GM23338 (cell line): Measurements from ENCODE around the gene ZCCHC24.

Experiments used
- CREB1 ChIP-seq: fragments of 250-450 bp; sonication (Bioruptor Pico); IDR thresholded peaks from 2 replicates; pipeline ENCODE4 v1.5.0; 2020; ENCODE audit warnings: low read depth, mild to moderate bottlenecking, moderate library complexity
- EZH2 ChIP-seq: fragments of 200-600 bp; sonication (generic); IDR thresholded peaks from one replicate; pipeline ENCODE4 v1.8.0; 2017; ENCODE audit warnings: antibody characterized with exemption, mild to moderate bottlenecking, low read depth; ENCODE audit not compliant: unreplicated experiment
- JUNB ChIP-seq: IDR thresholded peaks from one replicate; pipeline ENCODE4 v1.6.1; 2016; ENCODE audit warnings: antibody characterized with exemption; ENCODE audit not compliant: unreplicated experiment
- NANOG ChIP-seq: IDR thresholded peaks from 2 replicates; pipeline ENCODE4 v1.6.1; 2016; ENCODE audit warnings: antibody characterized with exemption, borderline replicate concordance
- POLR2AphosphoS5 ChIP-seq: IDR thresholded peaks from 2 replicates; pipeline ENCODE4 v1.6.1; 2016; ENCODE audit warnings: antibody characterized with exemption, low read depth
- STAT1 ChIP-seq: IDR thresholded peaks from one replicate; pipeline ENCODE4 v1.6.1; 2016; ENCODE audit warnings: antibody characterized with exemption; ENCODE audit not compliant: unreplicated experiment
- TF ChIP-seq, protein P1 (sequence below), 2 experiments: fragments of 200-600 bp in 1 of 2; sonication (generic) in 1 of 2; conservative IDR thresholded peaks; 2 replicates each; pipeline versions ENCODE4 v1.5.1 to v1.6.1; 2016 to 2017; ENCODE audit warnings: antibody characterized with exemption in 2 of 2, low read depth in 2 of 2, mild to moderate bottlenecking in 2 of 2, moderate library complexity in 1 of 2
- TF ChIP-seq, protein P2 (sequence below): IDR thresholded peaks from one replicate; pipeline ENCODE4 v1.6.1; 2018; ENCODE audit warnings: antibody characterized with exemption; ENCODE audit not compliant: unreplicated experiment
- TF ChIP-seq, protein P3 (sequence below): IDR thresholded peaks from 2 replicates; pipeline ENCODE4 v1.6.1; 2016; ENCODE audit warnings: antibody characterized with exemption

DNA sequence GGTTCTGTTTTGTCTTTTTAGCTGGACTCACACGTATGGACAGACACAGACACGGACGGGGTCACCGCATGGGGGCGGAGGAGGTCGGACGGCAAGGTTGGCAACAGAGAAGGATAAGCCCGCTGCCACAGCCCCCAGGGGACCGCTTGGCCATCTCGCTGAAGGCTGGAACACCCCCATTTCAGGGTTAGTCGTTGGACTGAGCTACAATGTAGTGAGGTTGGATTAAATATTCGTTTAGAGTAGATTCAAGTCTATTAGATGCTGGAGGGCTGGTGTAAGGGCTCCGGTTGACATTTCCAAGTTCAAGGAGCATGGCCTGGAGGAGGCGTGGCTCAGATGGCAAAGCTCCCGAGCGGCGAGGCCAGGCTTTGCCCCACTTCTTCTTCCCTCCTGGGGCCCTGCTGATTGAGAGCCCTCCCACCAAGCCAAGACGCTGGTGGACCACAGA lies 62.9 kb downstream of the ZCCHC24 start:
- TF ChIP-seq EZH2 (no peak), POLR2AphosphoS5 (no peak), STAT1 (no peak), NANOG (no peak), CREB1 (CRISPR knock-in tag) (no peak), JUNB (no peak)
- TF ChIP-seq, protein P1, sequence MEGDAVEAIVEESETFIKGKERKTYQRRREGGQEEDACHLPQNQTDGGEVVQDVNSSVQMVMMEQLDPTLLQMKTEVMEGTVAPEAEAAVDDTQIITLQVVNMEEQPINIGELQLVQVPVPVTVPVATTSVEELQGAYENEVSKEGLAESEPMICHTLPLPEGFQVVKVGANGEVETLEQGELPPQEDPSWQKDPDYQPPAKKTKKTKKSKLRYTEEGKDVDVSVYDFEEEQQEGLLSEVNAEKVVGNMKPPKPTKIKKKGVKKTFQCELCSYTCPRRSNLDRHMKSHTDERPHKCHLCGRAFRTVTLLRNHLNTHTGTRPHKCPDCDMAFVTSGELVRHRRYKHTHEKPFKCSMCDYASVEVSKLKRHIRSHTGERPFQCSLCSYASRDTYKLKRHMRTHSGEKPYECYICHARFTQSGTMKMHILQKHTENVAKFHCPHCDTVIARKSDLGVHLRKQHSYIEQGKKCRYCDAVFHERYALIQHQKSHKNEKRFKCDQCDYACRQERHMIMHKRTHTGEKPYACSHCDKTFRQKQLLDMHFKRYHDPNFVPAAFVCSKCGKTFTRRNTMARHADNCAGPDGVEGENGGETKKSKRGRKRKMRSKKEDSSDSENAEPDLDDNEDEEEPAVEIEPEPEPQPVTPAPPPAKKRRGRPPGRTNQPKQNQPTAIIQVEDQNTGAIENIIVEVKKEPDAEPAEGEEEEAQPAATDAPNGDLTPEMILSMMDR (conservative IDR thresholded peaks at IDR 0.05; ENCODE audit: low read depth in 2 of 2): peak in 1 of 2 experiments; percentile 13; a peak in 1 of 4 replicates
- TF ChIP-seq, protein P2, sequence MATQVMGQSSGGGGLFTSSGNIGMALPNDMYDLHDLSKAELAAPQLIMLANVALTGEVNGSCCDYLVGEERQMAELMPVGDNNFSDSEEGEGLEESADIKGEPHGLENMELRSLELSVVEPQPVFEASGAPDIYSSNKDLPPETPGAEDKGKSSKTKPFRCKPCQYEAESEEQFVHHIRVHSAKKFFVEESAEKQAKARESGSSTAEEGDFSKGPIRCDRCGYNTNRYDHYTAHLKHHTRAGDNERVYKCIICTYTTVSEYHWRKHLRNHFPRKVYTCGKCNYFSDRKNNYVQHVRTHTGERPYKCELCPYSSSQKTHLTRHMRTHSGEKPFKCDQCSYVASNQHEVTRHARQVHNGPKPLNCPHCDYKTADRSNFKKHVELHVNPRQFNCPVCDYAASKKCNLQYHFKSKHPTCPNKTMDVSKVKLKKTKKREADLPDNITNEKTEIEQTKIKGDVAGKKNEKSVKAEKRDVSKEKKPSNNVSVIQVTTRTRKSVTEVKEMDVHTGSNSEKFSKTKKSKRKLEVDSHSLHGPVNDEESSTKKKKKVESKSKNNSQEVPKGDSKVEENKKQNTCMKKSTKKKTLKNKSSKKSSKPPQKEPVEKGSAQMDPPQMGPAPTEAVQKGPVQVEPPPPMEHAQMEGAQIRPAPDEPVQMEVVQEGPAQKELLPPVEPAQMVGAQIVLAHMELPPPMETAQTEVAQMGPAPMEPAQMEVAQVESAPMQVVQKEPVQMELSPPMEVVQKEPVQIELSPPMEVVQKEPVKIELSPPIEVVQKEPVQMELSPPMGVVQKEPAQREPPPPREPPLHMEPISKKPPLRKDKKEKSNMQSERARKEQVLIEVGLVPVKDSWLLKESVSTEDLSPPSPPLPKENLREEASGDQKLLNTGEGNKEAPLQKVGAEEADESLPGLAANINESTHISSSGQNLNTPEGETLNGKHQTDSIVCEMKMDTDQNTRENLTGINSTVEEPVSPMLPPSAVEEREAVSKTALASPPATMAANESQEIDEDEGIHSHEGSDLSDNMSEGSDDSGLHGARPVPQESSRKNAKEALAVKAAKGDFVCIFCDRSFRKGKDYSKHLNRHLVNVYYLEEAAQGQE: no peak
- TF ChIP-seq, protein P3, sequence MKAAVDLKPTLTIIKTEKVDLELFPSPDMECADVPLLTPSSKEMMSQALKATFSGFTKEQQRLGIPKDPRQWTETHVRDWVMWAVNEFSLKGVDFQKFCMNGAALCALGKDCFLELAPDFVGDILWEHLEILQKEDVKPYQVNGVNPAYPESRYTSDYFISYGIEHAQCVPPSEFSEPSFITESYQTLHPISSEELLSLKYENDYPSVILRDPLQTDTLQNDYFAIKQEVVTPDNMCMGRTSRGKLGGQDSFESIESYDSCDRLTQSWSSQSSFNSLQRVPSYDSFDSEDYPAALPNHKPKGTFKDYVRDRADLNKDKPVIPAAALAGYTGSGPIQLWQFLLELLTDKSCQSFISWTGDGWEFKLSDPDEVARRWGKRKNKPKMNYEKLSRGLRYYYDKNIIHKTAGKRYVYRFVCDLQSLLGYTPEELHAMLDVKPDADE: no peak
